GM12873 (cell line): ENCODE measurements around the gene CILP2.

Experiments
- CTCF ChIP-seq: IDR thresholded peaks from 2 replicates; pipeline ENCODE4 v1.5.1; 2012; ENCODE audit warnings: low read depth, mild to moderate bottlenecking, moderate library complexity, low read length, control low read depth; ENCODE audit not compliant: insufficient read depth; ENCODE audit errors: missing control alignments

The CILP2 gene

GRCh38 chr19:19558636-19559035, 20.6 kb downstream of the CILP2 start:
- TF ChIP-seq CTCF: no peak

GRCh38 chr19:19559931-19560330, 21.9 kb downstream of the CILP2 start:
- TF ChIP-seq CTCF: no peak

GRCh38 chr19:19561946-19562664, 24.0 kb downstream of the CILP2 start:
- TF ChIP-seq CTCF: peak; percentile 1

GRCh38 chr19:19562665-19563347, 24.7 kb downstream of the CILP2 start:
- TF ChIP-seq CTCF: no peak

GRCh38 chr19:19563348-19563848, 25.3 kb downstream of the CILP2 start:
- no peak for TF ChIP-seq CTCF

GRCh38 chr19:19566306-19566705, 28.2 kb downstream of the CILP2 start:
- no peak for TF ChIP-seq CTCF

- TF ChIP-seq CTCF: no peak
Measured at GRCh38 chr19:19567391-19567790, 29.3 kb downstream of the CILP2 start.
